Uterus (tissue), 4 donors: ENCODE measurements around the gene GMPR. TPM values are rescaled to one million over a fixed set of nuclear protein-coding genes. Genes with fewer than 3 reads are reported as not detected.

Experiments
- DNase-seq, 2 donors: peaks; one replicate each; pipeline ENCODE4 v3.0.0-alpha.2; 2019 to 2020
- H3K27ac ChIP-seq, 2 donors: fragments of 200-600 bp; sonication (generic); 1 replicate in 1 of 2; 2 replicates in 1 of 2; pipeline ENCODE4 v1.5.1; 2016 to 2018
- H3K27me3 ChIP-seq, 2 donors: fragments of 200-600 bp; sonication (generic); one replicate each; pipeline ENCODE4 v1.5.1; 2018 to 2019; ENCODE audit warnings: control low read depth in 1 of 2
- H3K36me3 ChIP-seq, 2 donors: fragments of 200-600 bp; sonication (generic); one replicate each; pipeline ENCODE4 v1.5.1; 2019; ENCODE audit warnings: control low read depth in 1 of 2
- H3K4me1 ChIP-seq, 2 donors: fragments of 200-600 bp; sonication (generic); one replicate each; pipeline ENCODE4 v1.5.1; 2018 to 2019; ENCODE audit warnings: control low read depth in 1 of 2
- H3K4me3 ChIP-seq, 2 donors: fragments of 200-600 bp; sonication (generic); 1 replicate in 1 of 2; 2 replicates in 1 of 2; pipeline ENCODE4 v1.5.1; 2018 to 2019; ENCODE audit warnings: mild to moderate bottlenecking in 1 of 2
- H3K9me3 ChIP-seq, 2 donors: fragments of 200-600 bp; sonication (generic); one replicate each; pipeline ENCODE4 v1.5.1; 2019; ENCODE audit warnings: control low read depth in 1 of 2
- CTCF ChIP-seq, 4 experiments: fragments of 200-600 bp in 2 of 4; fragments of 450-650 bp in 2 of 4; sonication (generic) in 2 of 4; IDR thresholded peaks; one replicate each; pipeline ENCODE4 v1.5.1; 2016 to 2019; ENCODE audit warnings: antibody characterized with exemption in 4 of 4, mild to moderate bottlenecking in 2 of 4, moderate library complexity in 1 of 4
- POLR2A ChIP-seq, 2 donors: fragments of 450-650 bp; IDR thresholded peaks; one replicate each; pipeline ENCODE4 v1.6.1; 2016; ENCODE audit warnings: antibody characterized with exemption in 2 of 2, mild to moderate bottlenecking in 1 of 2, moderate library complexity in 1 of 2
- intact Hi-C: fragments of 100-400 bp; cut with DNase I; formaldehyde crosslinking; loops from one replicate; pipeline ENCODE4 v1.15.1; 2023; ENCODE audit warnings: low total_unique reads
- total RNA-seq, 4 donors: library from RNA; depleted of rRNA in 3 of 4; stranded (reverse); fragments of >200 nt in 3 of 4; gene quantifications; one replicate each; pipeline versions ENCODE4 v1.1.0 to v1.2.4, GENCODE V29; 2014 to 2023
- donor health status: DM: yes; HTN: yes; CAD: no.

Gene GMPR
- total RNA-seq, 4 donors from 2014 or later = 1.5 to 18.2 (median 10.6) TPM

GRCh38 chr6:16251706-16252105 lies 13.3 kb downstream of the GMPR start:
- H3K4me1 ChIP-seq = no peaks in the 10 kb centered on the region
- H3K27ac ChIP-seq = no peak overlapping the region
- H3K9me3 ChIP-seq = no peaks in the 10 kb centered on the region
- no peak overlapping the region for H3K4me3 ChIP-seq
- TF ChIP-seq POLR2A (IDR thresholded peaks at IDR 0.05) (no peak), CTCF (IDR thresholded peaks at IDR 0.05) (no peak)
- intact Hi-C loops = no loop called here
- no peaks in the 10 kb centered on the region for H3K27me3 ChIP-seq
- H3K36me3 ChIP-seq = no peaks in the 10 kb centered on the region
- DNase-seq = no peak

GRCh38 chr6:16252686-16253299 lies 14.4 kb downstream of the GMPR start:
- Histone ChIP-seq H3K9me3 (no peaks in the 10 kb centered on the region), H3K27ac (no peak overlapping the region), H3K4me1 (no peaks in the 10 kb centered on the region), H3K27me3 (no peaks in the 10 kb centered on the region), H3K36me3 (no peaks in the 10 kb centered on the region), H3K4me3 (no peak overlapping the region)
- intact Hi-C loops = no loop called here
- no peak for TF ChIP-seq CTCF (IDR thresholded peaks at IDR 0.05)
- no peak for TF ChIP-seq POLR2A (IDR thresholded peaks at IDR 0.05)
- no peak for DNase-seq

- H3K9me3 ChIP-seq = no peaks in the 10 kb centered on the region
- H3K27ac ChIP-seq = no peak overlapping the region
- intact Hi-C loops = no loop called here
- no peaks in the 10 kb centered on the region for H3K36me3 ChIP-seq
- no peaks in the 10 kb centered on the region for H3K27me3 ChIP-seq
- TF ChIP-seq CTCF (IDR thresholded peaks at IDR 0.05) = no peak
- no peak for TF ChIP-seq POLR2A (IDR thresholded peaks at IDR 0.05)
- H3K4me1 ChIP-seq = no peaks in the 10 kb centered on the region
- no peak for DNase-seq
- no peak overlapping the region for H3K4me3 ChIP-seq
These were observed 15.2 kb downstream of the GMPR start for GRCh38 chr6:16253399-16254144.

GRCh38 chr6:16254535-16254934 lies 16.1 kb downstream of the GMPR start:
- Histone ChIP-seq H3K9me3 (no peaks in the 10 kb centered on the region), H3K36me3 (no peaks in the 10 kb centered on the region), H3K27me3 (no peaks in the 10 kb centered on the region), H3K4me3 (no peak overlapping the region), H3K27ac (no peak overlapping the region), H3K4me1 (no peaks in the 10 kb centered on the region)
- no peak for TF ChIP-seq CTCF (IDR thresholded peaks at IDR 0.05)
- TF ChIP-seq POLR2A (IDR thresholded peaks at IDR 0.05) = no peak
- intact Hi-C loops = no loop called here
- DNase-seq = no peak

- H3K4me1 ChIP-seq = no peaks in the 10 kb centered on the region
- TF ChIP-seq POLR2A (IDR thresholded peaks at IDR 0.05) (no peak), CTCF (IDR thresholded peaks at IDR 0.05) (no peak)
- H3K36me3 ChIP-seq = no peaks in the 10 kb centered on the region
- H3K9me3 ChIP-seq = no peaks in the 10 kb centered on the region
- intact Hi-C loops = no loop called here
- H3K27ac ChIP-seq = no peak overlapping the region
- no peaks in the 10 kb centered on the region for H3K27me3 ChIP-seq
- H3K4me3 ChIP-seq = no peak overlapping the region
- DNase-seq = no peak
These were observed 18.4 kb downstream of the GMPR start for GRCh38 chr6:16256781-16257180.
